Mononuclear cell (primary cell): ENCODE data around the gene ORAI3. TPM values are rescaled to one million over a fixed set of nuclear protein-coding genes. Genes with fewer than 3 reads are reported as not detected.
"Not testable (repeated sequence)": the region's sequence is repeated elsewhere in the genome, so short reads cannot be mapped to it uniquely, and the experiment has no call there.

ENCODE experiments used
- H3K27me3 ChIP-seq: 2 replicates; pipeline ENCODE4 v1.6.0; 2011; ENCODE audit warnings: low read length, control low read depth; ENCODE audit not compliant: insufficient read depth
- H3K4me1 ChIP-seq: 2 replicates; pipeline ENCODE4 v1.5.1; 2011; ENCODE audit warnings: mild to moderate bottlenecking, low read length, control low read depth; ENCODE audit not compliant: insufficient read depth
- H3K4me3 ChIP-seq: 2 replicates; pipeline ENCODE4 v1.5.1; 2011; ENCODE audit warnings: mild to moderate bottlenecking, low read length, moderate library complexity
- H3K9me3 ChIP-seq: 2 replicates; pipeline ENCODE4 v1.5.1; 2011; ENCODE audit warnings: low read depth, mild to moderate bottlenecking, control low read depth, low read length
- total RNA-seq: library from RNA; depleted of rRNA; stranded (reverse); fragments of >200 nt; gene quantifications from one replicate; pipeline ENCODE4 v1.2.3, GENCODE V29; 2012

Gene ORAI3
- total RNA-seq, 1 donor: 11.3 TPM

- H3K9me3 ChIP-seq: no peaks in the 10 kb centered on the region
- H3K27me3 ChIP-seq: no peaks in the 10 kb centered on the region
- H3K4me3 ChIP-seq: no peak overlapping the region
- peaks cover 8% of the 10 kb centered on the region for H3K4me1 ChIP-seq
Observed at GRCh38 chr16:30929167-30929566, 19.7 kb upstream of the ORAI3 start.

- Histone ChIP-seq H3K27me3 (no peaks in the 10 kb centered on the region), H3K4me1 (peaks cover 7% of the 10 kb centered on the region), H3K9me3 (no peaks in the 10 kb centered on the region)
Observed at GRCh38 chr16:30930160-30930571, 18.7 kb upstream of the ORAI3 start.

GRCh38 chr16:30931068-30931650 lies 17.7 kb upstream of the ORAI3 start:
- H3K27me3 ChIP-seq: no peaks in the 10 kb centered on the region
- no peak overlapping the region for H3K4me3 ChIP-seq
- no peaks in the 10 kb centered on the region for H3K9me3 ChIP-seq
- H3K4me1 ChIP-seq: peaks cover 7% of the 10 kb centered on the region

More at GRCh38 chr16:30930160-30930571, 18.7 kb upstream of the ORAI3 start:
- H3K4me3 ChIP-seq: no peak overlapping the region

- Histone ChIP-seq H3K9me3 (no peaks in the 10 kb centered on the region), H3K4me1 (peaks cover 16% of the 10 kb centered on the region), H3K27me3 (no peaks in the 10 kb centered on the region), H3K4me3 (no peak overlapping the region)
Observed at GRCh38 chr16:30934827-30935557, 13.9 kb upstream of the ORAI3 start.

GRCh38 chr16:30937692-30938091 lies 11.2 kb upstream of the ORAI3 start:
- peaks cover 26% of the 10 kb centered on the region for H3K4me1 ChIP-seq
- H3K9me3 ChIP-seq: no peaks in the 10 kb centered on the region
- no peaks in the 10 kb centered on the region for H3K27me3 ChIP-seq
- no peak overlapping the region for H3K4me3 ChIP-seq

GRCh38 chr16:30939571-30939970 lies 9.3 kb upstream of the ORAI3 start:
- H3K4me1 ChIP-seq: peaks cover 28% of the 10 kb centered on the region
- not testable (repeated sequence) for H3K4me3 ChIP-seq, H3K9me3 ChIP-seq, H3K27me3 ChIP-seq

- Histone ChIP-seq H3K4me1 (peaks cover 23% of the 10 kb centered on the region), H3K27me3 (no peaks in the 10 kb centered on the region), H3K9me3 (no peaks in the 10 kb centered on the region), H3K4me3 (no peak overlapping the region)
Observed at GRCh38 chr16:30941600-30942425, 7.1 kb upstream of the ORAI3 start.

- peaks cover 21% of the 10 kb centered on the region for H3K4me1 ChIP-seq
- no peak overlapping the region for H3K4me3 ChIP-seq
- no peaks in the 10 kb centered on the region for H3K9me3 ChIP-seq
- H3K27me3 ChIP-seq: no peaks in the 10 kb centered on the region
Observed at GRCh38 chr16:30942426-30942806, 6.5 kb upstream of the ORAI3 start.

- Histone ChIP-seq H3K4me3 (no peak overlapping the region), H3K9me3 (no peaks in the 10 kb centered on the region), H3K4me1 (peaks cover 21% of the 10 kb centered on the region), H3K27me3 (no peaks in the 10 kb centered on the region)
Observed at GRCh38 chr16:30944352-30944751, 4.5 kb upstream of the ORAI3 start.

- Histone ChIP-seq H3K27me3 (no peaks in the 10 kb centered on the region), H3K9me3 (no peaks in the 10 kb centered on the region), H3K4me1 (peaks cover 38% of the 10 kb centered on the region), H3K4me3 (no peak overlapping the region)
Observed at GRCh38 chr16:30946671-30947540, 2.0 kb upstream of the ORAI3 start.

- Histone ChIP-seq H3K9me3 (no peaks in the 10 kb centered on the region), H3K4me3 (no peak overlapping the region), H3K4me1 (peaks cover 32% of the 10 kb centered on the region), H3K27me3 (no peaks in the 10 kb centered on the region)
Observed at GRCh38 chr16:30947541-30947858, 1.4 kb upstream of the ORAI3 start.

GRCh38 chr16:30947859-30948666 lies 805 bp upstream of the ORAI3 start:
- Histone ChIP-seq H3K27me3 (no peaks in the 10 kb centered on the region), H3K9me3 (no peaks in the 10 kb centered on the region), H3K4me1 (peaks cover 27% of the 10 kb centered on the region), H3K4me3 (peak overlapping the region; percentile 69)

- H3K27me3 ChIP-seq: no peaks in the 10 kb centered on the region
- no peaks in the 10 kb centered on the region for H3K9me3 ChIP-seq
- peak overlapping the region; percentile 69 for H3K4me3 ChIP-seq
- H3K4me1 ChIP-seq: peaks cover 27% of the 10 kb centered on the region
Observed at GRCh38 chr16:30949650-30950515, 1.0 kb downstream of the ORAI3 start.
